Brain microvascular endothelial cell (primary cell): ENCODE results near the gene UMPS.
"Not testable (repeated sequence)": the region's sequence is repeated elsewhere in the genome, so short reads cannot be mapped to it uniquely, and the experiment has no call there.

Source experiments
- DNase-seq: peaks from one replicate; pipeline ENCODE4 v3.0.0-alpha.2; 2020
- H3K27ac ChIP-seq: fragments of 250-450 bp; sonication (Bioruptor Pico); 2 replicates; pipeline ENCODE4 v1.5.1; 2020; ENCODE audit warnings: mild to moderate bottlenecking, moderate library complexity
- H3K27me3 ChIP-seq: fragments of 250-450 bp; sonication (Bioruptor Pico); replicated peaks from 2 replicates; pipeline ENCODE4 v1.5.1; 2020; ENCODE audit warnings: mild to moderate bottlenecking
- H3K36me3 ChIP-seq: fragments of 250-450 bp; sonication (Bioruptor Pico); replicated peaks from 2 replicates; pipeline ENCODE4 v1.5.1; 2020; ENCODE audit warnings: mild to moderate bottlenecking
- H3K4me3 ChIP-seq: 2 replicates; pipeline ENCODE4 v1.5.1; 2011; ENCODE audit warnings: low read depth, mild to moderate bottlenecking, control low read depth, low read length, moderate library complexity
- CTCF ChIP-seq: IDR thresholded peaks from 2 replicates; pipeline ENCODE4 v1.5.1; 2011; ENCODE audit warnings: low read depth, mild to moderate bottlenecking, moderate library complexity, low read length, control low read depth, inconsistent platforms; ENCODE audit errors: missing control alignments
- in situ Hi-C: cut with HindIII; loops from 2 replicates; pipeline ENCODE4 v1.10.0; 2017; ENCODE audit warnings: low sequenced_read_pairs, low pct_ligation_motif_present

UMPS gene

GRCh38 chr3:124745756-124746155 lies 15.5 kb downstream of the UMPS start:
- H3K27me3 ChIP-seq = no peaks in the 10 kb centered on the region
- in situ Hi-C loops = no loop called here
- TF ChIP-seq CTCF = no peak
- peaks cover 18% of the 10 kb centered on the region for H3K36me3 ChIP-seq
- H3K4me3 ChIP-seq = no peak overlapping the region
- no peak overlapping the region for H3K27ac ChIP-seq
- DNase-seq = no peak

- no peak overlapping the region for H3K4me3 ChIP-seq
- in situ Hi-C loops = no loop called here
- no peak overlapping the region for H3K27ac ChIP-seq
- H3K27me3 ChIP-seq = no peaks in the 10 kb centered on the region
- no peak for DNase-seq
- TF ChIP-seq CTCF = no peak
- H3K36me3 ChIP-seq = peaks cover 18% of the 10 kb centered on the region
These were observed 17.1 kb downstream of the UMPS start for GRCh38 chr3:124747111-124747981.

GRCh38 chr3:124748560-124749198 lies 18.4 kb downstream of the UMPS start:
- Histone ChIP-seq H3K36me3 (peaks cover 18% of the 10 kb centered on the region), H3K4me3 (no peak overlapping the region), H3K27ac (no peak overlapping the region), H3K27me3 (no peaks in the 10 kb centered on the region)
- TF ChIP-seq CTCF = no peak
- in situ Hi-C loops = no loop called here
- no peak for DNase-seq

- H3K27me3 ChIP-seq, DNase-seq: not testable (repeated sequence)
- in situ Hi-C loops = loop anchor here (25.0 kb wide), 1 partner anchor 137 kb away; the partner anchor contains the start of gene ITGB5
These were observed 19.6 kb downstream of the UMPS start for GRCh38 chr3:124749877-124750276.

GRCh38 chr3:124751501-124751900 lies 21.2 kb downstream of the UMPS start:
- in situ Hi-C loops = loop anchor here (25.0 kb wide), 1 partner anchor 136 kb away; the partner anchor contains the start of gene ITGB5
- H3K36me3 ChIP-seq = peaks cover 4% of the 10 kb centered on the region
- H3K4me3 ChIP-seq = no peak overlapping the region
- no peaks in the 10 kb centered on the region for H3K27me3 ChIP-seq
- TF ChIP-seq CTCF = no peak
- DNase-seq = no peak
- no peak overlapping the region for H3K27ac ChIP-seq

More at GRCh38 chr3:124749877-124750276, 19.6 kb downstream of the UMPS start:
- H3K4me3 ChIP-seq, H3K27ac ChIP-seq, H3K36me3 ChIP-seq: not testable (repeated sequence)

GRCh38 chr3:124752051-124752450 lies 21.8 kb downstream of the UMPS start:
- in situ Hi-C loops = loop anchor here (25.0 kb wide), 1 partner anchor 135 kb away; the partner anchor contains the start of gene ITGB5
- H3K27ac ChIP-seq = no peak overlapping the region
- H3K27me3 ChIP-seq = no peaks in the 10 kb centered on the region
- no peak for DNase-seq
- no peak for TF ChIP-seq CTCF
- H3K36me3 ChIP-seq = peaks cover 3% of the 10 kb centered on the region
- H3K4me3 ChIP-seq = no peak overlapping the region

- not testable (repeated sequence) for H3K36me3 ChIP-seq, H3K27me3 ChIP-seq, H3K27ac ChIP-seq, DNase-seq, H3K4me3 ChIP-seq
- in situ Hi-C loops = loop anchor here (25.0 kb wide), 1 partner anchor 129 kb away; the partner anchor contains the start of gene ITGB5
These were observed 27.7 kb downstream of the UMPS start for GRCh38 chr3:124757926-124758325.
